ENCODE measurements around the gene MSANTD1. TPM values are rescaled to one million over a fixed set of nuclear protein-coding genes. Genes with fewer than 3 reads are reported as not detected.

MSANTD1 gene
- total and polyA plus RNA-seq, 4 donors, result 0.05 to 1.2 (median 0.23) TPM; not detected in 1

DNA sequence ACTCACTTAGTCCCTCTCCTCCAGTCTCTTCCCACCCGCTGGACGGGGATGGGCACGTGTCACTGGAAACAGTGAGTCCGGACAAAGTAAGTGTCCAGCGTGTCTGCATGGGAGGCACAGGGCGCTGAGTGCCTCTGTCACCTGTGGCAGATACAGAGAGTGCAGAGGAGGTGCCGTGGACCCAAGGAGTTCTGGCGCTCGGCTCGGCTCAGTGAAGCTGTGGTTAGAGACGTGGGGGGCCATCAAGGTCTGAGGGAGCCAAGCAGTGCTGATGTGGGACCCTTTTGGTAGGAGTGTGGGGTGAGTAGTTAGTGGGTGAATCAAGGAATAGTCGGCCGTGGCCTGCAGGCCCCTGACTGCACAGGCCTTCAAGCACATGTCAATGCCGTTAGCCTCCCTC, 40.1 kb upstream of the MSANTD1 start:
- H3K4me1 ChIP-seq (ENCODE audit: control insufficient read depth in 4 of 4, insufficient read depth in 4 of 4, low read length in 3 of 4), result peaks cover 4 to 39% (median 35%) of the 10 kb centered on the region in 4 donors
- no peaks in the 10 kb centered on the region for H3K27me3 ChIP-seq (ENCODE audit: control insufficient read depth in 4 of 4, insufficient read depth in 4 of 4, low read length in 3 of 4)
- DNase-seq (ENCODE audit: low spot score), result no peak
- TF ChIP-seq JUND (IDR thresholded peaks at IDR 0.05) (no peak), RXRA (IDR thresholded peaks at IDR 0.05) (no peak), FOXA1 (IDR thresholded peaks at IDR 0.05) (no peak), HNF4A (conservative IDR thresholded peaks at IDR 0.05) (no peak), YY1 (IDR thresholded peaks at IDR 0.05) (no peak), SP1 (IDR thresholded peaks at IDR 0.05) (no peak), FOXA2 (IDR thresholded peaks at IDR 0.05) (no peak), GABPA (IDR thresholded peaks at IDR 0.05 in 1 of 2, conservative IDR thresholded peaks at IDR 0.05 in 1 of 2) (no peak), TAF1 (conservative IDR thresholded peaks at IDR 0.05) (no peak), EGR1 (IDR thresholded peaks at IDR 0.05; ENCODE audit: low read depth in 2 of 2) (no peak), RAD21 (IDR thresholded peaks at IDR 0.05) (no peak), HNF4G (IDR thresholded peaks at IDR 0.05) (no peak), REST (IDR thresholded peaks at IDR 0.05) (no peak), ATF3 (IDR thresholded peaks at IDR 0.05) (no peak), NR2F2 (IDR thresholded peaks at IDR 0.05) (no peak), CTCF (IDR thresholded peaks at IDR 0.05; ENCODE audit: low read depth, low read length, missing input control) (no peak)
- TF ChIP-seq, protein P1, sequence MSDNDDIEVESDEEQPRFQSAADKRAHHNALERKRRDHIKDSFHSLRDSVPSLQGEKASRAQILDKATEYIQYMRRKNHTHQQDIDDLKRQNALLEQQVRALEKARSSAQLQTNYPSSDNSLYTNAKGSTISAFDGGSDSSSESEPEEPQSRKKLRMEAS (IDR thresholded peaks at IDR 0.05), result no peak
- TF ChIP-seq, protein P2, sequence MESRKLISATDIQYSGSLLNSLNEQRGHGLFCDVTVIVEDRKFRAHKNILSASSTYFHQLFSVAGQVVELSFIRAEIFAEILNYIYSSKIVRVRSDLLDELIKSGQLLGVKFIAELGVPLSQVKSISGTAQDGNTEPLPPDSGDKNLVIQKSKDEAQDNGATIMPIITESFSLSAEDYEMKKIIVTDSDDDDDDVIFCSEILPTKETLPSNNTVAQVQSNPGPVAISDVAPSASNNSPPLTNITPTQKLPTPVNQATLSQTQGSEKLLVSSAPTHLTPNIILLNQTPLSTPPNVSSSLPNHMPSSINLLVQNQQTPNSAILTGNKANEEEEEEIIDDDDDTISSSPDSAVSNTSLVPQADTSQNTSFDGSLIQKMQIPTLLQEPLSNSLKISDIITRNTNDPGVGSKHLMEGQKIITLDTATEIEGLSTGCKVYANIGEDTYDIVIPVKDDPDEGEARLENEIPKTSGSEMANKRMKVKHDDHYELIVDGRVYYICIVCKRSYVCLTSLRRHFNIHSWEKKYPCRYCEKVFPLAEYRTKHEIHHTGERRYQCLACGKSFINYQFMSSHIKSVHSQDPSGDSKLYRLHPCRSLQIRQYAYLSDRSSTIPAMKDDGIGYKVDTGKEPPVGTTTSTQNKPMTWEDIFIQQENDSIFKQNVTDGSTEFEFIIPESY (IDR thresholded peaks at IDR 0.05), result no peak
- H3K9ac ChIP-seq (ENCODE audit: low read depth in 1 of 2, low read length in 2 of 2), result no peak overlapping the region
- no peaks in the 10 kb centered on the region for H3K9me3 ChIP-seq (ENCODE audit: control insufficient read depth in 4 of 4, low read length in 3 of 4)
- peaks cover 7 to 35% (median 32%) of the 10 kb centered on the region in 4 donors for H3K36me3 ChIP-seq (ENCODE audit: control insufficient read depth in 4 of 4, insufficient read depth in 3 of 4, low read depth in 1 of 4, low read length in 3 of 4)
- 98% methylated on average over 14 of the region's 14 CpGs for WGBS
- H3K4me3 ChIP-seq (ENCODE audit: low read depth in 1 of 3, low read length in 3 of 3), result no peak overlapping the region
- H3K27ac ChIP-seq (ENCODE audit: low read depth in 1 of 2, low read length in 2 of 2), result no peak overlapping the region
